HG02610 (cell line): ENCODE measurements around the gene STX2.
"Not testable (repeated sequence)": the region's sequence is repeated elsewhere in the genome, so short reads cannot be mapped to it uniquely, and the experiment has no call there.

Experiments
- ATAC-seq: cut with Tn5 transposase; IDR thresholded peaks from one replicate; pipeline ENCODE4 v1.9.1; 2021; ENCODE audit warnings: mild to moderate bottlenecking, moderate library complexity; ENCODE audit not compliant: unreplicated experiment

The STX2 gene

GRCh38 chr12:130768120-130768519, 70.9 kb downstream of the STX2 start:
- ATAC-seq, result no peak

- no peak for ATAC-seq
These were observed 72.6 kb downstream of the STX2 start for GRCh38 chr12:130766470-130766869.

- no peak for ATAC-seq
These were observed 73.8 kb downstream of the STX2 start for GRCh38 chr12:130765186-130765659.

- no peak for ATAC-seq
These were observed 74.4 kb downstream of the STX2 start for GRCh38 chr12:130764475-130765185.

- ATAC-seq, result no peak
These were observed 75.0 kb downstream of the STX2 start for GRCh38 chr12:130764073-130764472.

GRCh38 chr12:130762319-130762675, 76.8 kb downstream of the STX2 start:
- no peak for ATAC-seq

GRCh38 chr12:130761537-130762318, 77.3 kb downstream of the STX2 start:
- peak; percentile 42 for ATAC-seq

GRCh38 chr12:130754234-130754901, 84.7 kb downstream of the STX2 start:
- no peak for ATAC-seq

GRCh38 chr12:130752692-130753230, 86.3 kb downstream of the STX2 start:
- ATAC-seq, result no peak

- ATAC-seq, result not testable (repeated sequence)
These were observed 87.0 kb downstream of the STX2 start for GRCh38 chr12:130752037-130752436.

- no peak for ATAC-seq
These were observed 90.3 kb downstream of the STX2 start for GRCh38 chr12:130748786-130749185.

- peak; percentile 84 for ATAC-seq
These were observed 90.9 kb downstream of the STX2 start for GRCh38 chr12:130747867-130748740.

- ATAC-seq, result no peak
These were observed 92.5 kb downstream of the STX2 start for GRCh38 chr12:130746546-130746945.

- ATAC-seq, result no peak
These were observed 93.1 kb downstream of the STX2 start for GRCh38 chr12:130745921-130746320.

- no peak for ATAC-seq
These were observed 94.8 kb downstream of the STX2 start for GRCh38 chr12:130744274-130744673.

GRCh38 chr12:130743606-130744005, 95.4 kb downstream of the STX2 start:
- ATAC-seq, result no peak

- no peak for ATAC-seq
These were observed 95.9 kb downstream of the STX2 start for GRCh38 chr12:130743176-130743575.

GRCh38 chr12:130742716-130743115, 96.3 kb downstream of the STX2 start:
- ATAC-seq, result no peak

- no peak for ATAC-seq
These were observed 96.9 kb downstream of the STX2 start for GRCh38 chr12:130742112-130742511.
